ENCODE measurements around the gene ZNF485. TPM values are rescaled to one million over a fixed set of nuclear protein-coding genes. Genes with fewer than 3 reads are reported as not detected.

The ZNF485 gene
- total RNA-seq (2014; rRNA removed; shearing (Covaris generic)) = 1.8 and 3.3 TPM in 2 replicates

DNA sequence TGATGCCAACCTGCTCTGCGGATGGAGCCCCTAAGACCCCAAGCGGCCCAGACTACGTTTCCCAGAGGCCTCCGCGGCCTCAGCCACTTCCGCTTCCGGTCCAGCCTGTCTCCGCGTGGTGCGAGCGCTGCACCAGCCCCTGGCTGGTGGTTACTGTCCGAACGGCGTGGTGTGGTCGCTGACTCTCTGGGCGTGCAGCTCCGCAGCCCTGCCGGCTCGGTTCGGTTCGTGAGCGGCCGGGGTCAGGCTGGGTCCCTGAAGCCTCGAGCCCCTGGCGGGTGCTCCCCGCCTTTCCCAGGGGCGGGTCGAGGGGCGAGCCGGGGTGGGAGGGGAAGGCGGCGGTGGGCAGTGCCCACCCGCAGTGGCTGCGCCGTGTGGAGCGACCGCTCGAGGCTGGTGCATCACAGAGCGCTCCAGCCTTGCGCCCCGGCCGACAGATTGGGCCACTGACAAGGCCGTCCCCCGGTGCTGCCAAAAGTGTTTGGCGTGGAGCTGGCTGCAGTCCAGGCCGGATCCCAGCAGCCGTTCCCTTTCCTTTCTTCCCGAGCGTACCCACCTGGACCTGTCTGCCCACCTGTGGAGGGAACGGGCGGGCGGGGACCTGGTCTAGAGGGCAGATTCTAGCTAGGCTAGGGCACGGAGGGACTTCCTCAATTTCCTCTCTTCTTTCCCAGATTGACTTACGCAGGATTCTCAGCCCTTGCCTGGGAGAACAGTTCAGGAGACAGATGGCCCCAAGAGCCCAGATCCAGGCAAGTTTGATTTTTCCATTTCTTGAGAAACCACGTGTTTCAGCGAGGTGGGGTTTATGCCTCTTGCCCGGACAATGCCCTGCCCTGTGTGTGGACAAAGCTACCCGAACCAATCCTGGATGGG lies at the start of gene ZNF485:
TSS of gene ZNF485 (plus strand) at position 116 of the 876 bp plus-strand sequence. CDS start at position 729, 613 bp downstream.
- peak; percentile 31 to 62 for DNase-seq (ENCODE audit: low read depth in 1 of 2, low spot score in 2 of 2)
- H3K27ac ChIP-seq = no peak within 1 kb of the TSS

DNA sequence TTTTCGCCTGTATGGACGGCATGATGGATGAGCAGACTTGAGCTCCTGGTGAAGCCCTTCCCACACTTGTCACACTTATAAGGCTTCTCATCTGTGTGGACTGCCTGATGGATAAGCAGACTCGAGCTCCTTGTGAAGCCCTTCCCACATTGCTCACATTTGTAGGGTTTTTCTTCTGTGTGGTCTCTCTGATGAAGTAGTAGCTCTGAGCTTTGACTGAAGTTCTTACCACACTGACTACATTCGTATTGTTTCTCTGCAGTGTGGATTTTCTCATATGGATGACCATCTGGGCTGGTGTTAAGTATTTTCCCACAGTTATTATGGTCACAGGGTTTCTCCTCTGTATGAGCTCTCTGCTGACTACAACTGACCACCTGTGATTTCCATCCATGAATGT lies 49.0 kb upstream of the ZNF485 start:
- Histone ChIP-seq H3K27ac (no peak overlapping the region), H3K9me3 (replicated peaks) (no peaks in the 10 kb centered on the region), H3K27me3 (replicated peaks) (no peaks in the 10 kb centered on the region), H3K4me1 (replicated peaks) (no peaks in the 10 kb centered on the region), H3K36me3 (no peaks in the 10 kb centered on the region), H3K4me3 (no peak overlapping the region)
- DNase-seq (ENCODE audit: low read depth in 1 of 2, low spot score in 2 of 2) = no peak

More for the DNA sequence above, at the start of gene ZNF485:
- Histone ChIP-seq H3K4me1 (replicated peaks) (0 out of 2 replicates have a peak, but pooled peaks cover 7% of the 10 kb centered on the region), H3K36me3 (no peaks in the 10 kb centered on the region), H3K27me3 (replicated peaks) (no peaks in the 10 kb centered on the region), H3K4me3 (peak within 1 kb of the TSS; percentile 48), H3K9me3 (replicated peaks) (no peaks in the 10 kb centered on the region)

DNA sequence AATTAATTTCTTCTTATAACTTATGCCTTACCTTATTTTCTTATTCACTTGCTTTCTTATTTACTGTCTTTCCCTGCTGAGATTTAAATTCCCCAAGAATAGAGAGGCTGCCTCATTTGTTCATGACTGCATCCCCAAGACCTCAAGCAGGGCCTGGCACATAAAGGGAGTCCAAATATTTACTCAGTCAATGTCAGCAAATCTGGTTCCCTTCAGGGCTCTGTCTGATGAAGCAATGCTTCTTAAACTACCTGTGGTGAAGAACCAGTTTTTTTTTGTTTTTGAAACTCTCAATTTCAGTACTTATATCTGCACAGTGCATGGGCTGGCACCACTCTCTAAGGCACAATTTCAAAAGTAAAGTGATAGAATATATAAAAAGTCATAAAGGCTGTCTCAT lies 36.6 kb upstream of the ZNF485 start:
- no peak overlapping the region for H3K4me3 ChIP-seq
- no peak for DNase-seq (ENCODE audit: low read depth in 1 of 2, low spot score in 2 of 2)
- peaks cover 5% of the 10 kb centered on the region; the same call in 1 of the 2 replicates for H3K9me3 ChIP-seq (replicated peaks)
- H3K27me3 ChIP-seq (replicated peaks) = no peaks in the 10 kb centered on the region
- no peaks in the 10 kb centered on the region for H3K4me1 ChIP-seq (replicated peaks)
- H3K36me3 ChIP-seq = no peaks in the 10 kb centered on the region
- no peak overlapping the region for H3K27ac ChIP-seq

DNA sequence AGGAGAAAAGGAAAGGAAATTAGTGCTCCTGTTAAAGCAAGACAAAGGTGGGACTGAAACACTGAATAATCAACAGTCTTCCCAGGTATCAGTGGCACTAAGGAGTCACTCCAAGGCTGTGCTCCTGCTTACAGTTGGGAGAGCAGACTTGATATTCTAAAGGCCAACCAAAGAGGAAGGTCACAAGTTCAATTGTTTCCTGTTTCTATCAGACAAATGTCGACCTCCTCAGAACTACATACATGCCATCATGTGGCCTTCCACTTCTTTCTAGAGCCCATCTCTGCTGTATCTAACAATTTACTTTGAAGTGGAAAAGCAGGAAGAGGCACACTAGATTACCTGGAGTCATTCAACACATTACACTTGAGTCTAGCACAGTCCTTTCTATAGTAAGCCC lies 35.3 kb upstream of the ZNF485 start:
- no peak overlapping the region for H3K4me3 ChIP-seq
- no peaks in the 10 kb centered on the region for H3K27me3 ChIP-seq (replicated peaks)
- no peaks in the 10 kb centered on the region for H3K4me1 ChIP-seq (replicated peaks)
- DNase-seq (ENCODE audit: low read depth in 1 of 2, low spot score in 2 of 2) = no peak
- peaks cover 5% of the 10 kb centered on the region; the same call in 1 of the 2 replicates for H3K9me3 ChIP-seq (replicated peaks)
- no peak overlapping the region for H3K27ac ChIP-seq
- no peaks in the 10 kb centered on the region for H3K36me3 ChIP-seq

DNA sequence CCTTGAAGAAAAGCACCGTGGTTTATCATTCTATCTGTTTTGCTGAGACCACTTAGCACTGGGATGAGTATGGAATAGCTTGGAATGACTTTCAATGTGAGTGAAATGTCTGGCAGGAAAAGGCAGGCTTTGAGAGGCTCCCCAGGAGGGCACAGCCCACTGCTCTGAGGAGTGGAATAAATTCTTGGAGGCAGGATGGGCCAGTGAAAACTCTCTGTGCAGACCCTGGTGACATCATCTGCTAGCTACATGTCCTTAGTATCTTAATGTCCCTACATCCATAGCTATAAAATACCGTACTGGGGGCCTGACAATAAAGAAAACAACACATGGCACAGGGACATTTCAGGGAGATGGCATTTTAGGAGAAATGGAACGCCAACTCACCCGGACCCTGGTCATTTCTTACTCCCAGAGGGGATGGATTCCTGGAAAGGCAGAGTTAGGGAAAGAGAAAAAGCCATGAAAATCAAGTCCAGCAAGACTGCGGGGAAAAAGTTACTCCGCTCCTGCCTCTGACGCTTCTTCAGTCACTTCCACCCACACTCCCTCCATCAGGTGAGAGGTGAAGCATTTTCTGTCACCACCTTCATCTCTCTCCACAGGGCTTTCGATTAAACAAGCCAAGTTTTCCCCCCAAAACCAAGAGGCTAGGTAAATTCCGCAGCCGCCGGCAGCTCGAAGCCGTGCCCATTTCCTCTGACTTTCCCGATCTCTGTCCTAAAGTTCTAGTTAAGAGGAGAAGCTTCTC lies 32.8 kb upstream of the ZNF485 start:
- Histone ChIP-seq H3K27ac (no peak overlapping the region), H3K36me3 (no peaks in the 10 kb centered on the region), H3K27me3 (replicated peaks) (no peaks in the 10 kb centered on the region), H3K9me3 (replicated peaks) (peaks cover 5% of the 10 kb centered on the region; the same call in 1 of the 2 replicates), H3K4me3 (no peak overlapping the region), H3K4me1 (replicated peaks) (no peaks in the 10 kb centered on the region)
- DNase-seq (ENCODE audit: low read depth in 1 of 2, low spot score in 2 of 2) = no peak

DNA sequence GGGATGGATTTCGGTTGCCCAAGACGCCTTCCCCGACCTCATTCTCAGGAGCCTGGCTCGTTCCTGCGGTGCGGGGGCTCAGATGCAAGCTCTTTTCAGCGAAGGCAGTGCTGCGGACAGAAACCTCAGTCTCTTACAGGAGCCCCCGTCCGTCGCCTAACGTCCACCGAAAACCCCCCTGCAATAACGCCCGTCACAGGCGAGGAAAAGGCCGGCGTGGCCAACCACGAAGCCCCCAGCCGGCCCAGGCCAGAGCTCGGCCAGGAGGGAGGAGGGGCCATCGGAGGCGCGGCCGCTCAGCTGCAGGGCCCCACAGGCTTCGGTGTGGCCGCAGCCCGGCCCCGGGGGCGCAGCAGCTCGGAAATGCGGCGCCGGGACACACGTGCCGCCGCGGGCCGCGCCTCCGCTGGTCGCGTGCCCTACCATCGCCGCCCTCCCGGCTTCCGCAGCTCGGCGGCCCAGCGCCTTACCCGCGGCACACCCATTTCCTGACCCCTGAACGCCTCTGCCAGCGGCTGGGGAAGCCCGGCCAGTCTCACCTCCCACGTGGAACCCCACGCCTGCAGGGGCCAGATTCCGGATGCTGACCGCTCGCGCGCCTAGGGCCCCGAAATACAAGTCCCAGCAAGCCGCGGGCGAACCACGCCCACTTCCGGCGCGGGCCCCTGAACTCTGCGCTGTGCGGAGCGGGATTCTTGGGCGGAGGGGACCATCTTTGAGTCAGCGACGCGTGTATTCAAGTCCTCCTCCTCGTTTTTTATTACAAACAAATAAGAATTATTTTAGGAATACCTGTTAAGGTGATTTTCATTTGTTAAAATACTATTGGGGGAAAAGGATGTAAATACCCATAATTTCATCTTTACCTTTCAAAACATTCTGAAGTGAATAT lies 32.0 kb upstream of the ZNF485 start, which contains the start of gene ZNF239:
TSS of gene ZNF239 (minus strand) at position 616 of the 892 bp plus-strand sequence. CDS start 16,537 bp downstream, outside the sequence.
- H3K4me3 ChIP-seq = peak within 1 kb of the TSS; percentile 35
- no peak within 1 kb of the TSS for H3K27ac ChIP-seq
- H3K36me3 ChIP-seq = no peaks in the 10 kb centered on the region
- no peaks in the 10 kb centered on the region for H3K27me3 ChIP-seq (replicated peaks)
- peaks cover 5% of the 10 kb centered on the region; the same call in 1 of the 2 replicates for H3K9me3 ChIP-seq (replicated peaks)
- peak; percentile 52 to 75 for DNase-seq (ENCODE audit: low read depth in 1 of 2, low spot score in 2 of 2)
- no peaks in the 10 kb centered on the region for H3K4me1 ChIP-seq (replicated peaks)

DNA sequence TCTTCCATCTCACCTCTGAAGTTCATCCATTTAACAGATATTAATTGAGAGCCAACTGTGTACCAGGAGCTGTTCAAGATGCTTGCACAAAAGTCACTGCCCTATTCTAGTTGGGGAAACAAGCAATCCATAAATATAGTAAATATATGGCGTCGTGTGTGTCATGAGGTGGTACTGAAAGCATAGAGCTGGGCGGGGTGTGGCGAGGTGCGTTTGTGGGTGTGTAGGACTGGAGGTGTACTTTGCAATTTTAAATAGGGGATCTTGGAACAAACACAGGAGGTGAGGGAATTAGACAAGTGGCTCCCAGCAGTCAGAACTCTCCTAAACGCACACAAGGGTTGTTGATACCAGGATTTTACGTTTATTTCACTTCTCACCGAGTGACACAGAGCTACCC lies 31.3 kb upstream of the ZNF485 start:
- Histone ChIP-seq H3K4me1 (replicated peaks) (no peaks in the 10 kb centered on the region), H3K27ac (no peak overlapping the region), H3K4me3 (no peak overlapping the region), H3K36me3 (no peaks in the 10 kb centered on the region), H3K9me3 (replicated peaks) (peaks cover 5% of the 10 kb centered on the region; the same call in 1 of the 2 replicates), H3K27me3 (replicated peaks) (no peaks in the 10 kb centered on the region)
- DNase-seq (ENCODE audit: low read depth in 1 of 2, low spot score in 2 of 2) = no peak

DNA sequence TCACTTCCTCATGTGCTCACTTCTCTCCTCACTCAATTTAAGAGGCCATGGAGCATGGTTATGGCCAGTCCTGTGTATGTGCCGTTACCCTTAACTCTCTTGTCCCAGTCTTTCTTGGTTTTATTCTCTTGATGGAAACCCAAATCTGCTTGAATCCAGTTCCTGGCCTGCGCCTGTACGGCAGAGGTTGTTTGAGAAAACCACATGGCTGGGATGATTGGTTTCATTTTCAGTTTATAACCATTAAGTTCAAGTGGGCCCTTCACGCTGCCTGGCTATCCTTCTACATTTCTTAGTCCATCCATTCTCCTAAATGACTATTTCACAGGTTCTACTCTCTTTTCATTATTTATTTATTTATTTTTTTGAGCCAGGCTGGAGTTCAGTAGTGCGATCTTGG lies 30.2 kb upstream of the ZNF485 start:
- Histone ChIP-seq H3K9me3 (replicated peaks) (peaks cover 5% of the 10 kb centered on the region; the same call in 1 of the 2 replicates), H3K27me3 (replicated peaks) (no peaks in the 10 kb centered on the region), H3K4me1 (replicated peaks) (no peaks in the 10 kb centered on the region)

DNA sequence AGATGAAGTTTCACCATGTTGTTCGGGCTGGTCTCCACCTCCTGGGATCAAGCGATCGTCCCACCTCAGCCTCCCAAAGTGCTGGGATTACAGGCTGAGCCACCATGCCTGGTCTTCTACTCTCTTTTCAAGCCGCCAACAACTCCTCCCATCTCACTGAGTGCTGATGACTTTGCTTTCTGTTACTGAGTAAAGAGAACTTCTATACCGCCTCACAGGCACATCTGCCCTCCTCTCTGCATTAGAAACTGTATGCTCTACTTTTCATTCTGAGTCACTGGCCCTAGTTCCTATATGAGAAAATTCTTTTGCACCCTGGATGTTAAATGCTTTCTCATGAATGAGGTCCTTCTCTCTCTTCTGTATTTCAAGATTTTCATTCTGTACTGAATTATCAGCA lies 29.7 kb upstream of the ZNF485 start:
- Histone ChIP-seq H3K4me1 (replicated peaks) (no peaks in the 10 kb centered on the region), H3K36me3 (no peaks in the 10 kb centered on the region), H3K27ac (no peak overlapping the region), H3K9me3 (replicated peaks) (peaks cover 5% of the 10 kb centered on the region; the same call in 1 of the 2 replicates), H3K4me3 (no peak overlapping the region), H3K27me3 (replicated peaks) (no peaks in the 10 kb centered on the region)
- no peak for DNase-seq (ENCODE audit: low read depth in 1 of 2, low spot score in 2 of 2)

More for the DNA sequence above, 30.2 kb upstream of the ZNF485 start:
- no peak overlapping the region for H3K4me3 ChIP-seq
- H3K27ac ChIP-seq = no peak overlapping the region
- DNase-seq (ENCODE audit: low read depth in 1 of 2, low spot score in 2 of 2) = no peak
- H3K36me3 ChIP-seq = no peaks in the 10 kb centered on the region

DNA sequence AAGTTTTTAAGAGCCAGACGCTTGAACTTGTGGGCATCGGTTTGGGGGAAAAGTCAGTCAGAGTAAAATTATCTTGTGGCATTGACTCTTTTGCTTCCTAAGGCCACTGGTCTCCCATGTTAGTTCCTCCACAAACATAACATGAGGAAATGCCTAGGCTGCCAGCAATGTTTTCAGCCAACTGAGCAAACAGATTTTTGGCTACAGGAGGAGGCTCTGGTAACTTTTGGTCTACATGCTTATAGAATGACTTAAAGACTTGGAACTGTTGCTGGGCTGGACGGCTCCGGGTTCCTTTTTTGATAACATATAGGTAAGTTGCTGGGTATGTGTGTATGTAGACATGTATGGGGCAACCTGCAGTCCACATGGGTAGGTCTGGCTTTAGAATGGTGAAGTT lies 22.2 kb upstream of the ZNF485 start:
- Histone ChIP-seq H3K36me3 (no peaks in the 10 kb centered on the region), H3K4me3 (no peak overlapping the region), H3K4me1 (replicated peaks) (no peaks in the 10 kb centered on the region)

DNA sequence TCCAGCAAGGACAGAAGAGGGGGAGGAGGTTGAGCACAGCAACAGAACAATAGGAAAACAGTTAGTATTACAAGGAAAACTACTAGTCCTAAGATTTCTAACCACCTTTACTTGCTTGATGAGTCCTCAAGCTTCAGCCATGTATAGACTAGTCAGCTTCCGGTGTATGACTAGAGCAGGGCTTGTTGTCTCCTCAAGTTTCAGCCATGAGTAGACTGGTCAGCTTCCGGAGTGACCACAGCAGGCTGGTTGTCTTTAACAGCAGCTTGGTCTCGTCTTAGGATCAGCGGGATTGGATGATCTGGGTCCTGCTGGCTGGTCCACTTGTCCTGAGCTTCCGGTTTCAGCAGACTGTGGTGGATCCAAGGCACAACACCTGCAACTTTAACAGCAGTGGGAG lies 21.2 kb upstream of the ZNF485 start:
- peaks cover 4% of the 10 kb centered on the region; the same call in 1 of the 2 replicates for H3K9me3 ChIP-seq (replicated peaks)
- DNase-seq (ENCODE audit: low read depth in 1 of 2, low spot score in 2 of 2) = no peak
- no peak overlapping the region for H3K4me3 ChIP-seq
- H3K36me3 ChIP-seq = no peaks in the 10 kb centered on the region
- no peak overlapping the region for H3K27ac ChIP-seq
- no peaks in the 10 kb centered on the region for H3K4me1 ChIP-seq (replicated peaks)
- no peaks in the 10 kb centered on the region for H3K27me3 ChIP-seq (replicated peaks)

More for the DNA sequence above, 22.2 kb upstream of the ZNF485 start:
- Histone ChIP-seq H3K27me3 (replicated peaks) (no peaks in the 10 kb centered on the region), H3K9me3 (replicated peaks) (peaks cover 4% of the 10 kb centered on the region; the same call in 1 of the 2 replicates), H3K27ac (no peak overlapping the region)
- DNase-seq (ENCODE audit: low read depth in 1 of 2, low spot score in 2 of 2) = no peak

DNA sequence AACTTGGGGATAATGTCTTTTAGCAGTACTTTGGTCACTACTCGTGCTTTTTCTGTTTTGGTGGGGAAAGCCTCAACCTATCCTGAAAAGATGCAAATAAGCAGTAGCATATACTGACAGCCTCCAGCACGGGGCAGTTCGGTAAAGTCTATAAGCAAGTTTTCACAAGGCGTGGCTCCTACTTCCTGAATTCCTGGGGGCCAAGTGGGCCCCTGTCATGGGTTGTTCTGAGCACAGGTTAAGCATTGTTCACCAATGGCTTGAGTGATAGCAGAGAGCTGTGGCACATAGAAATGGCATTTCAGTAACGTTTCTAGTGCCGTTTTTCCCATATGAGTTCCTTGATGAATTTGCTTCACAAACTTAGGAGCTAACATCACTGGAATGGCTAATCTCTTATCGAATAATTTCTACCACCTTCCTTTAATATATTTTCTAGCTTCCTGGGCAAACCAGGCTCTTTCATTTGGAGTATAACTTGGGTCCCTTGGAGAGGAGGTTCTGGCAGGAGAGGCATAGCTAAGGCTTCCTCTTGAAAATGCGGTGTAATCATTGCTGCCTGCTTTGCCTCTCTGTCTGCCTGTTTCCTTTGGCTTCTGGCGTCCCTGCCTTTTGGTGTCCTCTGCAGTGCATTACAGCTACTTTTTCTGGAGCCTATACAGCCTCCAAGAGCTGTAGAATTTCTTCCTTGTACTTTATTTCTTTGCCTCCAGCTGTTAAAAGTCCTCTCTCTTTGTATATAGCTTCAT lies 20.1 kb upstream of the ZNF485 start:
- Histone ChIP-seq H3K27me3 (replicated peaks) (no peaks in the 10 kb centered on the region), H3K9me3 (replicated peaks) (peaks cover 4% of the 10 kb centered on the region; the same call in 1 of the 2 replicates), H3K36me3 (no peaks in the 10 kb centered on the region), H3K4me3 (no peak overlapping the region), H3K4me1 (replicated peaks) (no peaks in the 10 kb centered on the region), H3K27ac (no peak overlapping the region)
- no peak for DNase-seq (ENCODE audit: low read depth in 1 of 2, low spot score in 2 of 2)

All from SJSA1 (cell line).